Endothelial cell of umbilical vein (primary cell): ENCODE results near the gene ZNF491. TPM values are rescaled to one million over a fixed set of nuclear protein-coding genes. Genes with fewer than 3 reads are reported as not detected.

Experiments
- BruUV-seq: library from RNA; stranded (reverse); fragments of 400-500 nt; replicated peaks from 2 replicates; lab custom pipeline; 2021; lab: Mats Ljungman, UMichigan
- CTCF ChIA-PET: fragments of 300-600, 350-600 bp; sonication (Branson Sonifier 250); formaldehyde crosslinking; loops from one replicate; lab custom pipeline; 2021; ENCODE audit warnings: antibody characterized with exemption, inconsistent platforms; lab: Charles Lee
- POLR2A ChIA-PET: fragments of 300-600, 350-600 bp; sonication (Branson Sonifier 250); formaldehyde crosslinking; loops from one replicate; lab custom pipeline; 2021; ENCODE audit warnings: antibody characterized with exemption, inconsistent platforms; lab: Charles Lee
- DNase-seq: peaks from one replicate; pipeline ENCODE4 v3.0.0-alpha.2; 2011; ENCODE audit warnings: low read depth, low spot score
- FAIRE-seq: peaks from 2 replicates; lab custom pipeline; 2011; peaks lifted over from hg19 to GRCh38; lab: Jason Lieb, UNC
- H2AFZ ChIP-seq: 2 replicates; pipeline ENCODE4 v1.6.0; 2012; ENCODE audit warnings: low read depth, low read length, control low read depth, inconsistent platforms
- H3K27ac ChIP-seq: 2 replicates; pipeline ENCODE4 v1.5.1; 2011; ENCODE audit warnings: low read depth, mild to moderate bottlenecking, control low read depth, low read length, moderate library complexity; ENCODE audit not compliant: insufficient read depth
- H3K27me3 ChIP-seq, 2 experiments: 2 replicates each; pipeline versions ENCODE4 v1.6.0 to v1.6.1; 2011; ENCODE audit warnings: low read length in 2 of 2, mixed read lengths in 1 of 2; ENCODE audit not compliant: control insufficient read depth in 2 of 2, insufficient read depth in 2 of 2
- H3K36me3 ChIP-seq, 2 experiments: 2 replicates in 1 of 2; 3 replicates in 1 of 2; pipeline ENCODE4 v1.5.1; 2011; ENCODE audit warnings: low read length in 2 of 2, mild to moderate bottlenecking in 1 of 2, moderate library complexity in 1 of 2; ENCODE audit not compliant: control insufficient read depth in 2 of 2, insufficient read depth in 2 of 2; ENCODE audit errors: extremely low read depth in 1 of 2
- H3K4me1 ChIP-seq: 3 replicates; pipeline ENCODE4 v1.5.1; 2011; ENCODE audit warnings: mild to moderate bottlenecking, low read length; ENCODE audit not compliant: control insufficient read depth, insufficient read depth; ENCODE audit errors: extremely low read depth
- H3K4me2 ChIP-seq: 2 replicates; pipeline ENCODE4 v1.6.1; 2011; ENCODE audit warnings: low read length, control low read depth, mixed read lengths; ENCODE audit not compliant: insufficient read depth
- H3K4me3 ChIP-seq, 3 experiments: fragments of 200-600 bp in 1 of 3; sonication (generic), shearing (Covaris generic) in 1 of 3; replicated peaks in 1 of 3; 2 replicates each; pipeline ENCODE4 v1.5.1; 2011 to 2016; ENCODE audit warnings: control low read depth in 3 of 3, low read length in 3 of 3, mild to moderate bottlenecking in 2 of 3, inconsistent platforms in 1 of 3, low read depth in 1 of 3, moderate library complexity in 1 of 3; ENCODE audit not compliant: insufficient read depth in 1 of 3
- H3K79me2 ChIP-seq: 2 replicates; pipeline ENCODE4 v1.6.0; 2012; ENCODE audit warnings: low read length, inconsistent platforms; ENCODE audit not compliant: control insufficient read depth, insufficient read depth
- H3K9ac ChIP-seq: replicated peaks from 2 replicates; pipeline ENCODE3; 2011; ENCODE audit warnings: low read length, control low read depth; ENCODE audit not compliant: insufficient read depth; ENCODE audit errors: extremely low read depth
- H3K9me1 ChIP-seq: replicated peaks from 3 replicates; pipeline ENCODE4 v1.6.0; 2011; ENCODE audit warnings: mild to moderate bottlenecking, low read length; ENCODE audit not compliant: control insufficient read depth, insufficient read depth; ENCODE audit errors: extremely low read depth
- H3K9me3 ChIP-seq: replicated peaks from 2 replicates; pipeline ENCODE4 v1.5.1; 2012; ENCODE audit warnings: low read length, inconsistent platforms; ENCODE audit not compliant: control insufficient read depth, insufficient read depth
- H4K20me1 ChIP-seq: replicated peaks from 2 replicates; pipeline ENCODE3; 2011; ENCODE audit warnings: mild to moderate bottlenecking, low read length; ENCODE audit not compliant: control insufficient read depth, insufficient read depth; ENCODE audit errors: extremely low read depth
- CTCF ChIP-seq, 2 donors: IDR thresholded peaks; 1 replicate in 1 of 2; 2 replicates in 1 of 2; pipeline ENCODE4 v1.5.1; 2011; ENCODE audit warnings: low read length in 2 of 2, mild to moderate bottlenecking in 2 of 2, moderate library complexity in 2 of 2, control low read depth in 1 of 2, inconsistent platforms in 1 of 2, low read depth in 1 of 2; ENCODE audit not compliant: insufficient read depth in 1 of 2; ENCODE audit errors: extremely low read depth in 1 of 2
- EZH2 ChIP-seq: IDR thresholded peaks from 2 replicates; pipeline ENCODE4 v1.6.1; 2012; ENCODE audit warnings: borderline replicate concordance, low read depth, mild to moderate bottlenecking, moderate library complexity, low read length, inconsistent platforms; ENCODE audit not compliant: severe bottlenecking
- FOS ChIP-seq: IDR thresholded peaks from 2 replicates; pipeline ENCODE4 v1.6.1; 2011; ENCODE audit warnings: mild to moderate bottlenecking, low read length, moderate library complexity, borderline replicate concordance; ENCODE audit not compliant: insufficient read depth
- GATA2 ChIP-seq: IDR thresholded peaks from 2 replicates; pipeline ENCODE4 v1.7.0; 2011; ENCODE audit warnings: low read depth, mild to moderate bottlenecking, moderate library complexity, mixed read lengths, low read length; ENCODE audit not compliant: insufficient read length, insufficient read depth
- JUN ChIP-seq: IDR thresholded peaks from 2 replicates; pipeline ENCODE4 v1.6.1; 2011; ENCODE audit warnings: borderline replicate concordance, low read depth; ENCODE audit not compliant: insufficient read length, insufficient read depth
- MYC ChIP-seq: IDR thresholded peaks from one replicate; pipeline ENCODE4 v1.6.1; 2011; ENCODE audit warnings: mild to moderate bottlenecking, low read depth, low read length
- POLR2A ChIP-seq: IDR thresholded peaks from 2 replicates; pipeline ENCODE4 v1.6.1; 2012; ENCODE audit warnings: low read depth, mild to moderate bottlenecking, control low read depth, low read length
- POLR2AphosphoS5 ChIP-seq: IDR thresholded peaks from 2 replicates; pipeline ENCODE4 v1.6.1; 2012; ENCODE audit warnings: low read depth, mild to moderate bottlenecking, control low read depth, low read length, moderate library complexity; ENCODE audit not compliant: insufficient read depth
- dilution Hi-C: fragments of 300-500 bp; cut with MboI; formaldehyde crosslinking; loops from one replicate; pipeline ENCODE4 v1.15.0; 2019; ENCODE audit warnings: low sequenced_read_pairs; ENCODE audit not compliant: extremely low pct_ligation_motif_present
- intact Hi-C: fragments of 100-400 bp; cut with micrococcal nuclease; formaldehyde crosslinking; loops from one replicate; pipeline ENCODE4 v1.10.0; 2022
- polyA plus RNA-seq, 4 experiments: library from polyadenylated mRNA; depleted of rRNA in 3 of 4; stranded (reverse) in 3 of 4; unstranded in 1 of 4; fragments of >200 nt; gene quantifications; 2 replicates each; pipeline versions ENCODE4 v1.2.1 to v1.2.3, GENCODE V29; 2011 to 2012; ENCODE audit warnings: missing spikeins in 1 of 4
- total RNA-seq: library from RNA; stranded (reverse); gene quantifications from 2 replicates; pipeline ENCODE4 v1.2.3, GENCODE V29; 2021
- TF ChIP-seq, protein P1 (sequence below): IDR thresholded peaks from 2 replicates; pipeline ENCODE4 v1.6.1; 2011; ENCODE audit not compliant: insufficient read depth, insufficient read length

ZNF491 gene
- total and polyA plus RNA-seq, 2 donors (not counting 3 experiments of a cell fraction or from before 2014, with no cell fraction given): 0.55 to 1.1 TPM

- FAIRE-seq (no peak), DNase-seq (no peak)
- Histone ChIP-seq H2AFZ (no peak overlapping the region), H3K4me3 (no peak overlapping the region), H3K36me3 (no peaks in the 10 kb centered on the region), H3K27ac (no peak overlapping the region), H3K9ac (no peak overlapping the region), H3K27me3 (peaks cover 0 to 3% of the 10 kb centered on the region in 2 experiments), H3K9me1 (no peaks in the 10 kb centered on the region), H4K20me1 (no peaks in the 10 kb centered on the region), H3K79me2 (no peaks in the 10 kb centered on the region), H3K4me2 (no peak overlapping the region), H3K4me1 (no peaks in the 10 kb centered on the region), H3K9me3 (no peaks in the 10 kb centered on the region)
- BruUV-seq: no TSS peak
- ChIA-PET POLR2A (no interaction called here), CTCF (no interaction called here)
- dilution Hi-C loops (no loop called here), intact Hi-C loops (no loop called here)
- TF ChIP-seq EZH2: no peak
These were observed 55.0 kb downstream of the ZNF491 start for GRCh38 chr19:11853358-11853757.

DNA sequence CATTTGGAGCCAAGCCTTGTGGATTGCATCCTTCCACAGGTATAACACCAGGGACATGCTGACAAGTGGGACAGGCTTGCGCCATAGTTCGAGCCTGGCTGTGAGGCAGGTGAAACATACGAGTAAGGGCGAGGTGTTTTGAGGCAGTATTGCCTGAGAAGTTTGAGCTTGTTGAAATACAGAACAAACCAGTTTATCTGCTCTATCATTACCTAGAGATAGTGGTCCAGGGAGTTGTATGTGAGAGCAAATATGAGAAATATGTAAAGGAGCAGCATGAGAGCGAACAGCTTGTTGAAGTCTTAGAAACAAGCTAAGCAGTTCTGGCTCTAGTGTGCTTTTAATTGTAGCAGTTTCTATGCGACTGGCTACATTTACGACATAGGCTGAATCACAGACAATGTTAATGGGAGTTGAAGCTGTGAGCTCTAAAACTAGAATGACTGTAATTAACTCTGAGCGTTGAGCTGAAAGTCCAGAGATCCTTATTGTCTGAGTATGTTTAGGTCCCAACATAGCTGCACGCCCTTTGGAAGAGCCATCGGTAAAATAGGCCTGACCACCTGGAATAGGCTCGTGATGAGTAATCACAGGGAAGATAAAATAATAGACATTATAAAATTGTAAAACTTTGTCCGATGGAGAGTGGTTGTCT is 58.4 kb downstream of the ZNF491 start:
- H4K20me1 ChIP-seq: no peaks in the 10 kb centered on the region
- H3K79me2 ChIP-seq: no peaks in the 10 kb centered on the region
- FAIRE-seq (no peak), DNase-seq (no peak)
- dilution Hi-C loops (no loop called here), intact Hi-C loops (no loop called here)
- no peak overlapping the region for H3K4me3 ChIP-seq
- TF ChIP-seq POLR2A: no peak
- TF ChIP-seq GATA2: no peak
- no peak for TF ChIP-seq MYC
- TF ChIP-seq, protein P1, sequence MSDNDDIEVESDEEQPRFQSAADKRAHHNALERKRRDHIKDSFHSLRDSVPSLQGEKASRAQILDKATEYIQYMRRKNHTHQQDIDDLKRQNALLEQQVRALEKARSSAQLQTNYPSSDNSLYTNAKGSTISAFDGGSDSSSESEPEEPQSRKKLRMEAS: no peak
- TF ChIP-seq CTCF (IDR thresholded peaks at IDR 0.05; ENCODE audit: extremely low read depth in 1 of 2, insufficient read depth in 1 of 2, low read depth in 1 of 2, low read length in 2 of 2): no peak
- TF ChIP-seq POLR2AphosphoS5: no peak
- no peak for TF ChIP-seq FOS
- no peak for TF ChIP-seq EZH2
- no peak for TF ChIP-seq JUN
- no peaks in the 10 kb centered on the region for H3K4me1 ChIP-seq
- no peaks in the 10 kb centered on the region for H3K9me3 ChIP-seq
- H3K36me3 ChIP-seq: no peaks in the 10 kb centered on the region
- no peak overlapping the region for H3K9ac ChIP-seq
- H3K4me2 ChIP-seq: no peak overlapping the region
- no peaks in the 10 kb centered on the region for H3K9me1 ChIP-seq
- no peaks in the 10 kb centered on the region for H3K27me3 ChIP-seq
- no peak overlapping the region for H3K27ac ChIP-seq
- BruUV-seq: no TSS peak
- ChIA-PET POLR2A (no interaction called here), CTCF (no interaction called here)
- H2AFZ ChIP-seq: no peak overlapping the region
